Measurements from ENCODE around the gene EXOC3L1. TPM values are rescaled to one million over a fixed set of nuclear protein-coding genes. Genes with fewer than 3 reads are reported as not detected.

The EXOC3L1 gene
- total and polyA plus RNA-seq, 12 donors, result 1.8 to 8.8 (median 3.2) TPM

GRCh38 chr16:67184995-67185650 lies 4.8 kb downstream of the EXOC3L1 start:
- Histone ChIP-seq H3K27me3 (peaks cover 0 to 3% (median 0%) of the 10 kb centered on the region in 7 donors), H3K4me3 (peak overlapping the region in 9 of 10 donors; percentile 57 to 84 (median 73)), H3K27ac (peak overlapping the region in 4 of 10 donors; percentile 12 to 97 (median 59)), H3K9me3 (no peaks in the 10 kb centered on the region), H3K36me3 (peaks cover 0 to under 1% (median 0%) of the 10 kb centered on the region in 9 donors), H3K4me1 (peaks cover 12 to 48% (median 29%) of the 10 kb centered on the region in 9 donors)
- 12 to 21% methylated on average over 38 to 43 of the region's 43 CpGs for WGBS, 2 donors
- ATAC-seq (peak; percentile 47 to 74 (median 59)), DNase-seq (peak; percentile 93)
- TF ChIP-seq, protein P1, sequence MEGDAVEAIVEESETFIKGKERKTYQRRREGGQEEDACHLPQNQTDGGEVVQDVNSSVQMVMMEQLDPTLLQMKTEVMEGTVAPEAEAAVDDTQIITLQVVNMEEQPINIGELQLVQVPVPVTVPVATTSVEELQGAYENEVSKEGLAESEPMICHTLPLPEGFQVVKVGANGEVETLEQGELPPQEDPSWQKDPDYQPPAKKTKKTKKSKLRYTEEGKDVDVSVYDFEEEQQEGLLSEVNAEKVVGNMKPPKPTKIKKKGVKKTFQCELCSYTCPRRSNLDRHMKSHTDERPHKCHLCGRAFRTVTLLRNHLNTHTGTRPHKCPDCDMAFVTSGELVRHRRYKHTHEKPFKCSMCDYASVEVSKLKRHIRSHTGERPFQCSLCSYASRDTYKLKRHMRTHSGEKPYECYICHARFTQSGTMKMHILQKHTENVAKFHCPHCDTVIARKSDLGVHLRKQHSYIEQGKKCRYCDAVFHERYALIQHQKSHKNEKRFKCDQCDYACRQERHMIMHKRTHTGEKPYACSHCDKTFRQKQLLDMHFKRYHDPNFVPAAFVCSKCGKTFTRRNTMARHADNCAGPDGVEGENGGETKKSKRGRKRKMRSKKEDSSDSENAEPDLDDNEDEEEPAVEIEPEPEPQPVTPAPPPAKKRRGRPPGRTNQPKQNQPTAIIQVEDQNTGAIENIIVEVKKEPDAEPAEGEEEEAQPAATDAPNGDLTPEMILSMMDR (IDR thresholded peaks at IDR 0.05), result peak; percentile 75 to 92 (median 87)
- intact Hi-C loops (cut with DNase I), result loop anchor here in 9 of 10 donors (1.0 to 10.0 kb wide), 9 partner anchors 30 to 230 kb away; partner anchors contain the start of genes B3GNT9 (in 2 of the 9), FHOD1 (in 1 of the 9) and SLC9A5 (in 1 of the 9)

GRCh38 chr16:67184453-67184994 lies 5.4 kb downstream of the EXOC3L1 start:
- ATAC-seq (peak in 6 of 8 donors; percentile 1 to 30 (median 4)), DNase-seq (peak in 1 of 2 donors; percentile 40)
- 8 to 14% methylated on average over 59 of the region's 59 CpGs for WGBS, 2 donors
- peak overlapping the region; percentile 39 to 84 (median 72) for H3K4me3 ChIP-seq
- peak overlapping the region; percentile 89 to 99 (median 97) for H3K27ac ChIP-seq
- TF ChIP-seq, protein P1 (IDR thresholded peaks at IDR 0.05), result no peak
- intact Hi-C loops (cut with DNase I), result loop anchor here in 8 of 10 donors (2.0 to 10.0 kb wide), 5 partner anchors 34 to 230 kb away; partner anchors contain the start of genes B3GNT9 (in 1 of the 8), FHOD1 (in 1 of the 8) and SLC9A5 (in 1 of the 8)
- H3K4me1 ChIP-seq, result peaks cover 12 to 48% (median 29%) of the 10 kb centered on the region in 9 donors
- H3K36me3 ChIP-seq, result peaks cover 0 to 3% (median 0%) of the 10 kb centered on the region in 9 donors
- H3K27me3 ChIP-seq, result peaks cover 0 to 3% (median 0%) of the 10 kb centered on the region in 7 donors
- no peaks in the 10 kb centered on the region for H3K9me3 ChIP-seq

GRCh38 chr16:67183627-67184452 lies 6.1 kb downstream of the EXOC3L1 start, which contains the start of gene MATCAP1:
Gene MATCAP1 (minus strand): TSS chr16:67183963. CDS start chr16:67180610, 3,353 bp downstream.
- TF ChIP-seq, protein P1 (IDR thresholded peaks at IDR 0.05), result no peak
- H3K36me3 ChIP-seq, result peaks cover 0 to 3% (median 0%) of the 10 kb centered on the region in 9 donors
- H3K4me3 ChIP-seq, result peak within 1 kb of the TSS; percentile 39 to 84 (median 72)
- intact Hi-C loops (cut with DNase I), result loop anchor here in 8 of 10 donors (2.0 to 10.0 kb wide), 6 partner anchors 23 to 229 kb away; partner anchors contain the start of genes B3GNT9 (in 1 of the 8), FHOD1 (in 1 of the 8) and SLC9A5 (in 1 of the 8)
- H3K27ac ChIP-seq, result peak within 1 kb of the TSS; percentile 89 to 99 (median 97)
- H3K27me3 ChIP-seq, result peaks cover 0 to 3% (median 0%) of the 10 kb centered on the region in 7 donors
- peaks cover 12 to 49% (median 31%) of the 10 kb centered on the region in 9 donors for H3K4me1 ChIP-seq
- DNase-seq (peak; percentile 94 to 97), ATAC-seq (peak; percentile 94 to 96 (median 95))
- WGBS, 2 donors, result 0% methylated on average over 77 of the region's 77 CpGs
- no peaks in the 10 kb centered on the region for H3K9me3 ChIP-seq

All from heart right ventricle (tissue), 16 donors.